ENCODE results near the gene U2AF2.

- TF ChIP-seq, protein P1, sequence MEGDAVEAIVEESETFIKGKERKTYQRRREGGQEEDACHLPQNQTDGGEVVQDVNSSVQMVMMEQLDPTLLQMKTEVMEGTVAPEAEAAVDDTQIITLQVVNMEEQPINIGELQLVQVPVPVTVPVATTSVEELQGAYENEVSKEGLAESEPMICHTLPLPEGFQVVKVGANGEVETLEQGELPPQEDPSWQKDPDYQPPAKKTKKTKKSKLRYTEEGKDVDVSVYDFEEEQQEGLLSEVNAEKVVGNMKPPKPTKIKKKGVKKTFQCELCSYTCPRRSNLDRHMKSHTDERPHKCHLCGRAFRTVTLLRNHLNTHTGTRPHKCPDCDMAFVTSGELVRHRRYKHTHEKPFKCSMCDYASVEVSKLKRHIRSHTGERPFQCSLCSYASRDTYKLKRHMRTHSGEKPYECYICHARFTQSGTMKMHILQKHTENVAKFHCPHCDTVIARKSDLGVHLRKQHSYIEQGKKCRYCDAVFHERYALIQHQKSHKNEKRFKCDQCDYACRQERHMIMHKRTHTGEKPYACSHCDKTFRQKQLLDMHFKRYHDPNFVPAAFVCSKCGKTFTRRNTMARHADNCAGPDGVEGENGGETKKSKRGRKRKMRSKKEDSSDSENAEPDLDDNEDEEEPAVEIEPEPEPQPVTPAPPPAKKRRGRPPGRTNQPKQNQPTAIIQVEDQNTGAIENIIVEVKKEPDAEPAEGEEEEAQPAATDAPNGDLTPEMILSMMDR (IDR thresholded peaks at IDR 0.05) = no peak
- no peak for TF ChIP-seq POLR2A (IDR thresholded peaks at IDR 0.05)
These were observed 30.3 kb downstream of the U2AF2 start for GRCh38 chr19:55684946-55685681.
